ENCODE measurements around the gene PTPRG.

- TF ChIP-seq CTCF (conservative IDR thresholded peaks at IDR 0.05; ENCODE audit: low read depth, low read length) (no peak), EZH2 (IDR thresholded peaks at IDR 0.05; ENCODE audit: low read length, unreplicated experiment) (no peak)
Measured at GRCh38 chr3:61914276-61914675, 352.9 kb downstream of the PTPRG start.

Measured in PC-3 (cell line).